HepG2 (cell line): Measurements from ENCODE around the gene ADD2. TPM values are rescaled to one million over a fixed set of nuclear protein-coding genes. Genes with fewer than 3 reads are reported as not detected.
A peak's percentile ranks its signal among the peaks of the same experiment; 100 is the strongest.

Source experiments
- CREB1 ChIP-seq, 2 experiments: fragments of 450-650 bp in 1 of 2; IDR thresholded peaks; 2 replicates each; pipeline ENCODE4 v1.6.1; 2016 to 2017; ENCODE audit warnings: control low read depth in 1 of 2, mild to moderate bottlenecking in 1 of 2, missing compliant biosample characterization in 1 of 2, missing genetic modification characterization in 1 of 2
- CREM ChIP-seq, 2 experiments: sonication (generic) in 1 of 2; formaldehyde crosslinking in 1 of 2; IDR thresholded peaks; 2 replicates each; pipeline versions ENCODE4 v1.4.0 to v1.6.1; 2016 to 2020; ENCODE audit warnings: antibody characterized with exemption in 1 of 2, mild to moderate bottlenecking in 1 of 2, missing genetic modification reagents in 1 of 2
- DNMT3B ChIP-seq: conservative IDR thresholded peaks from 2 replicates; pipeline ENCODE4 v1.6.1; 2016; ENCODE audit warnings: missing biosample characterization, control low read depth
- GATAD2A ChIP-seq: IDR thresholded peaks from 2 replicates; pipeline ENCODE4 v1.6.1; 2016
- HNRNPLL ChIP-seq: fragments of 200-400 bp; formaldehyde crosslinking; IDR thresholded peaks from 2 replicates; pipeline ENCODE4 v1.6.1; 2017; ENCODE audit warnings: mild to moderate bottlenecking, low read depth, low read length; ENCODE audit not compliant: poor library complexity, severe bottlenecking
- NFIC ChIP-seq: IDR thresholded peaks from 2 replicates; pipeline ENCODE4 v1.6.1; 2012; ENCODE audit warnings: mild to moderate bottlenecking, low read length, inconsistent platforms
- RCOR2 ChIP-seq: IDR thresholded peaks from 2 replicates; pipeline ENCODE4 v1.6.1; 2016; ENCODE audit warnings: missing biosample characterization, missing genetic modification reagents
- SNAPC2 ChIP-seq: sonication (generic); formaldehyde crosslinking; IDR thresholded peaks from 2 replicates; pipeline ENCODE4 v1.8.1; 2022; ENCODE audit warnings: mild to moderate bottlenecking, missing genetic modification reagents
- TBX3 ChIP-seq: fragments of 450-650 bp; IDR thresholded peaks from 2 replicates; pipeline ENCODE4 v1.6.1; 2017; ENCODE audit warnings: antibody characterized with exemption, mild to moderate bottlenecking, inconsistent platforms, borderline replicate concordance
- ZNF124 ChIP-seq: sonication (generic); formaldehyde crosslinking; IDR thresholded peaks from 2 replicates; pipeline ENCODE4 v1.4.0; 2020; ENCODE audit warnings: missing genetic modification reagents
- ZNF160 ChIP-seq: sonication (generic); formaldehyde crosslinking; IDR thresholded peaks from 2 replicates; pipeline ENCODE4 v1.8.0; 2022; ENCODE audit warnings: mild to moderate bottlenecking, inconsistent platforms, missing genetic modification reagents
- polyA plus RNA-seq, 8 experiments: library from polyadenylated mRNA; depleted of rRNA in 3 of 8; stranded (reverse) in 7 of 8; unstranded in 1 of 8; fragments of >200 nt; fragmentation: Illumina TruSeq in 4 of 8; extraction: Trizol in 4 of 8; gene quantifications; 2 replicates each; pipeline versions ENCODE4 v1.2.1 to v1.2.3, GENCODE V29; 2011 to 2016; ENCODE audit warnings: low read depth in 4 of 8, missing spikeins in 1 of 8, mixed read lengths in 1 of 8; ENCODE audit not compliant: insufficient read depth in 1 of 8
- total RNA-seq, 5 experiments: library from RNA; depleted of rRNA; stranded (reverse); fragments of >200 nt; fragmentation: Illumina TruSeq; extraction: Trizol; gene quantifications; 2 replicates each; pipeline ENCODE4 v1.2.3, GENCODE V29; 2016; ENCODE audit warnings: low read depth in 1 of 5
- TF ChIP-seq, protein P1 (sequence below): sonication (generic); formaldehyde crosslinking; IDR thresholded peaks from 2 replicates; pipeline ENCODE4 v1.4.0; 2020; ENCODE audit warnings: missing genetic modification reagents, borderline replicate concordance
- TF ChIP-seq, protein P2 (sequence below): sonication (generic); IDR thresholded peaks from 2 replicates; pipeline ENCODE4 v1.6.1; 2016; ENCODE audit warnings: low read depth, borderline replicate concordance
- TF ChIP-seq, protein P3 (sequence below): sonication (generic); formaldehyde crosslinking; IDR thresholded peaks from 2 replicates; pipeline ENCODE4 v1.4.0; 2020; ENCODE audit warnings: missing genetic modification reagents, borderline replicate concordance
- TF ChIP-seq, protein P4 (sequence below): sonication (generic); formaldehyde crosslinking; IDR thresholded peaks from 2 replicates; pipeline ENCODE4 v1.4.0; 2020; ENCODE audit warnings: missing genetic modification reagents
- TF ChIP-seq, protein P5 (sequence below): sonication (generic); formaldehyde crosslinking; IDR thresholded peaks from 2 replicates; pipeline ENCODE4 v1.4.0; 2020; ENCODE audit warnings: missing genetic modification reagents, low read depth, mild to moderate bottlenecking, borderline replicate concordance

ADD2 gene
- total and polyA plus RNA-seq, 2 of the 13 experiments (the other 11 are each of a cell fraction or from before 2014, with no cell fraction given): 0.05 to 0.13 TPM

DNA sequence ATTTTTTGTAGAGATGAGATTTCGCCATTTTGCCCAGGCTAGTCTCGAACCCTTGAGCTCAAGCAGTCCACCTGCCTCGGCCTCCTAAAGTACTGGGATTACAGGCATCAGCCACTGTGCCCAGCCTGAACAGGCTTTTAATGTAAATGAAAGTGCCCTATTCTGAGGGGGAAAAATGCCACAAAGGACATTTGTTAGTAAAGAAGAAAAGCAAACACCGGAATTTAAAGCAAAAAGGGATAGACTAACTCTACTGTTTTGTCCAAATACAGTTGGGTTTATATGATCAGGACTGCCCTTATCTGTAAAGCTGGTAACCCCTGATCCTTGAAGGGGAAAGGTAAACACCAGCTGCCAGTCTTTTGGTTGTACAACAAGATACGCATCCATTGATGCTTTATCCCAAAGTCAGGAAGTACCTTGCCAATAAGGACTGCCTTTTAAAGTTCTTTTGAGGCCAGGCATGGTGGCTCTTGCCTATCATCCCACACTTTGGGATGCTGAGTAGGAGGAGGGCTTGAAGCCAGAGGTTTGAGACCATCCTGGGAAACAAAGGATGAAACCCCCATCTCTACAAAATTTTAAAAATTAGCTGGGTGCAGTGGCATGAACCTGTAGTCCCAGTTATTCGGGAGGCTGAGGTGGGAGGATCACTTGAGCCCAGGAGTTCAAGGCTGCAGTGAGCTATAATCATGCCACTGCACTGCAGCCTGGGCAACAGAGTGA lies 39.3 kb upstream of the ADD2 start (continued):
- TF ChIP-seq, protein P1, sequence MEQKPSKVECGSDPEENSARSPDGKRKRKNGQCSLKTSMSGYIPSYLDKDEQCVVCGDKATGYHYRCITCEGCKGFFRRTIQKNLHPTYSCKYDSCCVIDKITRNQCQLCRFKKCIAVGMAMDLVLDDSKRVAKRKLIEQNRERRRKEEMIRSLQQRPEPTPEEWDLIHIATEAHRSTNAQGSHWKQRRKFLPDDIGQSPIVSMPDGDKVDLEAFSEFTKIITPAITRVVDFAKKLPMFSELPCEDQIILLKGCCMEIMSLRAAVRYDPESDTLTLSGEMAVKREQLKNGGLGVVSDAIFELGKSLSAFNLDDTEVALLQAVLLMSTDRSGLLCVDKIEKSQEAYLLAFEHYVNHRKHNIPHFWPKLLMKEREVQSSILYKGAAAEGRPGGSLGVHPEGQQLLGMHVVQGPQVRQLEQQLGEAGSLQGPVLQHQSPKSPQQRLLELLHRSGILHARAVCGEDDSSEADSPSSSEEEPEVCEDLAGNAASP (CRISPR knock-in tag): peak; percentile 100
- TF ChIP-seq ZNF160 (no peak), ZNF124 (CRISPR knock-in tag) (peak; percentile 53; the same call in 1 of the 2 replicates), NFIC (peak; percentile 92), GATAD2A (CRISPR knock-in tag) (peak; percentile 98), TBX3 (peak; percentile 84; the same call in 1 of the 2 replicates), CREM (IDR thresholded peaks at IDR 0.05) (peak; percentile 92), CREM (CRISPR knock-in tag; IDR thresholded peaks at IDR 0.05) (no peak), HNRNPLL (no peak), SNAPC2 (0 out of 2 replicates have a peak, but pooled peaks have one; percentile 32), DNMT3B (CRISPR knock-in tag) (peak; percentile 35; the same call in 1 of the 2 replicates), CREB1 (IDR thresholded peaks at IDR 0.05) (no peak), CREB1 (CRISPR knock-in tag; IDR thresholded peaks at IDR 0.05) (no peak; the same call in 1 of the 2 replicates), RCOR2 (CRISPR knock-in tag) (peak; percentile 88; the same call in 1 of the 2 replicates)
- TF ChIP-seq, protein P2, sequence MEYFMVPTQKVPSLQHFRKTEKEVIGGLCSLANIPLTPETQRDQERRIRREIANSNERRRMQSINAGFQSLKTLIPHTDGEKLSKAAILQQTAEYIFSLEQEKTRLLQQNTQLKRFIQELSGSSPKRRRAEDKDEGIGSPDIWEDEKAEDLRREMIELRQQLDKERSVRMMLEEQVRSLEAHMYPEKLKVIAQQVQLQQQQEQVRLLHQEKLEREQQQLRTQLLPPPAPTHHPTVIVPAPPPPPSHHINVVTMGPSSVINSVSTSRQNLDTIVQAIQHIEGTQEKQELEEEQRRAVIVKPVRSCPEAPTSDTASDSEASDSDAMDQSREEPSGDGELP: peak; percentile 94
- TF ChIP-seq, protein P3, sequence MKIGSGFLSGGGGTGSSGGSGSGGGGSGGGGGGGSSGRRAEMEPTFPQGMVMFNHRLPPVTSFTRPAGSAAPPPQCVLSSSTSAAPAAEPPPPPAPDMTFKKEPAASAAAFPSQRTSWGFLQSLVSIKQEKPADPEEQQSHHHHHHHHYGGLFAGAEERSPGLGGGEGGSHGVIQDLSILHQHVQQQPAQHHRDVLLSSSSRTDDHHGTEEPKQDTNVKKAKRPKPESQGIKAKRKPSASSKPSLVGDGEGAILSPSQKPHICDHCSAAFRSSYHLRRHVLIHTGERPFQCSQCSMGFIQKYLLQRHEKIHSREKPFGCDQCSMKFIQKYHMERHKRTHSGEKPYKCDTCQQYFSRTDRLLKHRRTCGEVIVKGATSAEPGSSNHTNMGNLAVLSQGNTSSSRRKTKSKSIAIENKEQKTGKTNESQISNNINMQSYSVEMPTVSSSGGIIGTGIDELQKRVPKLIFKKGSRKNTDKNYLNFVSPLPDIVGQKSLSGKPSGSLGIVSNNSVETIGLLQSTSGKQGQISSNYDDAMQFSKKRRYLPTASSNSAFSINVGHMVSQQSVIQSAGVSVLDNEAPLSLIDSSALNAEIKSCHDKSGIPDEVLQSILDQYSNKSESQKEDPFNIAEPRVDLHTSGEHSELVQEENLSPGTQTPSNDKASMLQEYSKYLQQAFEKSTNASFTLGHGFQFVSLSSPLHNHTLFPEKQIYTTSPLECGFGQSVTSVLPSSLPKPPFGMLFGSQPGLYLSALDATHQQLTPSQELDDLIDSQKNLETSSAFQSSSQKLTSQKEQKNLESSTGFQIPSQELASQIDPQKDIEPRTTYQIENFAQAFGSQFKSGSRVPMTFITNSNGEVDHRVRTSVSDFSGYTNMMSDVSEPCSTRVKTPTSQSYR (CRISPR knock-in tag): peak; percentile 75; the same call in 1 of the 2 replicates
- TF ChIP-seq, protein P4, sequence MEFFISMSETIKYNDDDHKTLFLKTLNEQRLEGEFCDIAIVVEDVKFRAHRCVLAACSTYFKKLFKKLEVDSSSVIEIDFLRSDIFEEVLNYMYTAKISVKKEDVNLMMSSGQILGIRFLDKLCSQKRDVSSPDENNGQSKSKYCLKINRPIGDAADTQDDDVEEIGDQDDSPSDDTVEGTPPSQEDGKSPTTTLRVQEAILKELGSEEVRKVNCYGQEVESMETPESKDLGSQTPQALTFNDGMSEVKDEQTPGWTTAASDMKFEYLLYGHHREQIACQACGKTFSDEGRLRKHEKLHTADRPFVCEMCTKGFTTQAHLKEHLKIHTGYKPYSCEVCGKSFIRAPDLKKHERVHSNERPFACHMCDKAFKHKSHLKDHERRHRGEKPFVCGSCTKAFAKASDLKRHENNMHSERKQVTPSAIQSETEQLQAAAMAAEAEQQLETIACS (CRISPR knock-in tag): no peak
- TF ChIP-seq, protein P5, sequence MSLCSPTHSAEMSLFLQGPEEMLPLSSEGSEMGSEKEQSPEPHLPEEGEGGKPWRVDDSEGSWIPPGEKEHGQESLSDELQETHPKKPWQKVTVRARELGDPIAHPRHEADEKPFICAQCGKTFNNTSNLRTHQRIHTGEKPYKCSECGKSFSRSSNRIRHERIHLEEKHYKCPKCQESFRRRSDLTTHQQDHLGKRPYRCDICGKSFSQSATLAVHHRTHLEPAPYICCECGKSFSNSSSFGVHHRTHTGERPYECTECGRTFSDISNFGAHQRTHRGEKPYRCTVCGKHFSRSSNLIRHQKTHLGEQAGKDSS (CRISPR knock-in tag): peak; percentile 53; the same call in 1 of the 2 replicates
